Erythroblast (primary cell): Measurements from ENCODE around the gene ETS1.
A peak's percentile ranks its signal among the peaks of the same experiment; 100 is the strongest.

ENCODE experiments used
- DNase-seq, 2 experiments: peaks; one replicate each; lab custom pipeline; 2025; lab: John Stamatoyannopoulos, UW
- GATA1 ChIP-seq: IDR thresholded peaks from 2 replicates; pipeline ENCODE4 v1.6.1; 2011; ENCODE audit warnings: low read depth, mild to moderate bottlenecking, control low read depth, low read length, moderate library complexity
- POLR2A ChIP-seq: IDR thresholded peaks from 2 replicates; pipeline ENCODE4 v1.6.1; 2011; ENCODE audit warnings: mild to moderate bottlenecking, low read length

The ETS1 gene

DNA sequence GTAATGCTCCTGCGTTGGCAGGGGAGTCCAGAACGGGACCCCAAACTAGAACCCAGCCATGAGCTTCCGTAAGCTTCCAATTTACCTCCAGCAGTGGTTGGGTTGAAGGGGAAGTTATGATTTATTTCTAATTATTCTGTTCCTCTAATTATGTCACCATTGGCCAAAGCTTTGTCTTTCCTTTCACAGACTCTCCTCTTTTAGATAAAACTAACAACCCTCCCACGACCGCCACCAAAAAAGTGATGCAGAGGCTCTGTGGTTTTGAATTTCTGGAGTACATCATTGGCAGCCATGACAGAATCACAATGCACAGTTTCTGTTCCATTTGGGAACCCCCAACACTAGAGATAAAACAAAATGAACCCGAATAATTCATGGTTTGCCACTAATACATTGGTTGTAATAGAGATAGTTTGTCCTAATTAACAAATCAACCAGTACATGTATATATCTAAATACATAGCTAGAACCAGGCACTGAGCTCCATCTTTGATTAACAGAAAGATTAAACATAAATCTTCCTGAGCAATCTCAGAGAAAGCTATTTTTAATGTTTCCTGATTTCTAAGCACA lies 64.3 kb downstream of the ETS1 start:
- TF ChIP-seq POLR2A (no peak), GATA1 (no peak)
- DNase-seq, result no peak

DNA sequence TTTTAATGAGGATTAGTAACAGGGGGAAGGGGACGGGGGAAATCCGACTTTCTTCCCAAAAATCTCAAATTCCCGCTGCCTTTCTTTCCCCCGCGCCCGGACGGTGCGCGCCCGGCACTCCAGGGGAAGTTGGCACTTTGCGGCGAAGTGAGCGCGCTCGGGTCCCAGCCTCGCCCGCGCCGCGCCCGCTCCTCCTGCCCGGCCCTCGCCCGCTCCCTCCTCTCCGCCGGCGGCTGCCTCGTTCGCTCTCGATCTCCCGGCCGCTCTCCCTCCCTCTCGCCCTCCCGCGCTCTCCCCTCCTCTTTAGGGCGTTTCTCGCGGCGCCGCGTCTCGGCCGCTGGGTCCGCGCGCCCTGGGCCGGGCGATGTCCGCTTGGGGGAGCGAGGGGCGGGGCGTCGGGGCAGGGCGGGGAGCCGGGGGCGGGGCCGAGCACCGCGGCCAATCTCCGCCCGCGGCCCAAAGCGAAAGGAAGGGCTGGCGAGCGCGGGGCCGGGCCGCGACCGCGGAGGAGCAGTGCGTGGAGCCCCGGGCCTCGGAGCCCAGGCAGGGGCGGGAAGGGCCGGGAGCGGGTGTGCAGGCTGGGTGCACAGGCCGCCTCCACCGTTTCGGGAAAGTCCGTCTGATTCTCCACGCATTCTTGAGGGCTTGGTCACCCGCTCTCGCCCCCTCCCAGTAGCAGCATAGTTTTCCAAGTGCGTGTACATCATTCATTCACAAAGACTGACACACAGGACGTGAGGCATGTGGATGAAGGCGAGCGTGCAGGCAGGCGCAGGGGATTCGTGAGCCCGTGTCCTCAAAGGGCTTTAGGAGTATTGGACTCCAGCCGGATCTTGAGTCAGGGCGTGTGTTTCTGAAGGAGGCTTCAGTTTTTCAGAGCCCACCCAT lies 65.1 kb downstream of the ETS1 start:
- peak; percentile 83 to 90 for DNase-seq
- TF ChIP-seq POLR2A (peak; percentile 33), GATA1 (no peak)

DNA sequence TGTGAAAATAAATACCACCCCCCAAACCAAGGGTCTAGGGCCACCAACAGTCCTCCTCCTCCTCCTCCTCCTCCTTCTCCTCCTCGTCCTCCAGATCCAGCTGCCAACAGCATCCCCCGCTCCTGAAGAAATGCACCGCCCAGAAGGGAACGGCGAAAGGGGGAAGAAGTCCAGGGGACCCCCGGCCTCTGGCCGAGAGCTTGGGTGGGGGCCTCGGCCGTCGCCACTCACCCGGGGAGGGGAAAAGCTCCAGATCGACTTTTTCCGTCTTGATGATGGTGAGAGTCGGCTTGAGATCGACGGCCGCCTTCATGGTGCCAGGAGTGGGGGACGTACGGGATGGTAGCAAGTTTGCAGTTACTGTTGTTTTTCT lies 65.7 kb downstream of the ETS1 start:
- TF ChIP-seq POLR2A (no peak), GATA1 (no peak)
- no peak for DNase-seq

DNA sequence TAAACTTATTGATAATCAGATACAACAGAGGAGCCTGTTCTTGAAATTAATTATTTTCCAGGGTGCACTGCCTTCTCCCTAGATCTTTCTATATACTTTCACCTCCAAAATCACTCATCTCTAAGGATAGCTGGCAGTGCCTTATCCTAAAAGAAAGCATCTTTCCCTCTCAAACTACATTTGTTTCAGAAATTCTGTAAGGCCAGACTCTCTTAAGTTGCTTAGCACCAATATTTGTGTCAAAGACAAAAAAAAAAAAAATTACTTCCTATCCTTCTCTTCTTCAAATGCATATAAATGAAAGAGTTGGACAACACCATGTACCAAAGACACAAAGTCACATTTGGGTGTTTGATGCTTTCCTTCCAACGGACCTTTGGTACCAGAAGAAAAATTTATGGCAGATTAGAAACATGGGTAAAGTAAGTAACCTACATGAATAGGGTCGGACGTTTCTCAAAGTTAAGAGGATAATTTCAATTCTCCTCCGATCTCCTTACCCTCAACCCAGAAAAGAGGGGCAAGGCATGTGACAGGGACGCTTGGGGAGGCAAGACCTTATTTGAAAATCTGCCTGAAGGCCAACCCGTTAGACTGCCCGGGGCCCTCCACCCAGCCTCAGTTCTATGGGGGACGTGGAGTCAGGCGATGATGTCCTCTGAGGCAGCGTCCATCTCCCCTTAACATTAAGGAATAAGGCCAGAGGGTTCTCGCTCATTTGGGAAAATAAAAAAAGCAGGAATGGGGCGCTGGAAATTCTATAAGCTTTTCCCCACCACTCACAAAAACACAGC lies 66.3 kb downstream of the ETS1 start:
- TF ChIP-seq POLR2A, result no peak
- TF ChIP-seq GATA1, result no peak
- DNase-seq, result no peak

DNA sequence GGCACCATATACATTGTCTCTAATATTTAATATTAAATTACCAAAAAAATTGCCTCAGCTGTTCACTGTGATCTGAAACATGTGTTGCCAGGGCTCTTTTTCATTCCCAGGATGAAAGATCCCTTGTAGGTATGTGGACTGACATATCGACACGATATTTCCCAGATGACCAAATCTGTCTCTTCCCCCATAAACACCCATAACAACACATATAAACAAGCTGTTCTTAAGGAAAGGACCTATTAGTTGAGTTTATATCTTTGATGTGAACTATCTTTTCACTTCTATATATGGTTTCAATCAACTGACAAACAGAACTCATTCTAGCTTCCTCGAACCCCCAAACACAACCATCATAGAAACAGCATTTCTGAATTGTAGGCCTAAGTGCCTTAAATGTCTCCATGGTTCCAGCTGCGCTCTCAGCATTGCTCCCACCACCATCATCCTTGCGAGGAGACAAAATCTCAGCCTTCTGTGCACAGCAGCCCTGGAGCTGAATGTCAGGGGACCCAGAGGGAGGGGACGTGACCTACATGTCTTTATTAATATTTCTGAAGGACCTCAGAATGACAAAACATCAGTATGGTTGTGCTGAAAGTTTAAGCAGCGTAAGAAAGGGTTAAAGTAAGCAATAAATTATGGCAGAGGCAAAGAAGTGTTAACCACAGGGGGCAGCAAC lies 67.0 kb downstream of the ETS1 start:
- no peak for TF ChIP-seq POLR2A
- no peak for TF ChIP-seq GATA1
- DNase-seq, result no peak

DNA sequence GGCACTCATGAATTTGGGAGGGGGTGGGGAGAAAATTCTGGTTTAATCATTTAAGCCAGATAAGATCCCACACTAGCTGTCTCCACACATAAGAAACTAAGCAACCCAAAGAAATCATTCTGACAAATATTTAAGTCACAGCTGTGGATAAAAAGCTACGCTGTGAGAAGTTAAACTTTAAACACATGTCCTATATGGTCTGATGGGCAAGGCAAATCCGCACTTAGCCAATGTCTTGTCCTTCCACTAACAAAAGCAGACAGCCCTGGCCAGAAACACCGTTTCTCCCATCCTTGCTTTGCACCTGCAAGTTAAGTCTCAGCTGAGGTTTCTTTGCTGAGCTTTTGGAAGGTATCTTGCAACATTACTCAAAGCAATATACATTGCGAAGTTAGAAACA lies 68.0 kb downstream of the ETS1 start:
- DNase-seq, result no peak
- TF ChIP-seq GATA1 (no peak), POLR2A (no peak)

DNA sequence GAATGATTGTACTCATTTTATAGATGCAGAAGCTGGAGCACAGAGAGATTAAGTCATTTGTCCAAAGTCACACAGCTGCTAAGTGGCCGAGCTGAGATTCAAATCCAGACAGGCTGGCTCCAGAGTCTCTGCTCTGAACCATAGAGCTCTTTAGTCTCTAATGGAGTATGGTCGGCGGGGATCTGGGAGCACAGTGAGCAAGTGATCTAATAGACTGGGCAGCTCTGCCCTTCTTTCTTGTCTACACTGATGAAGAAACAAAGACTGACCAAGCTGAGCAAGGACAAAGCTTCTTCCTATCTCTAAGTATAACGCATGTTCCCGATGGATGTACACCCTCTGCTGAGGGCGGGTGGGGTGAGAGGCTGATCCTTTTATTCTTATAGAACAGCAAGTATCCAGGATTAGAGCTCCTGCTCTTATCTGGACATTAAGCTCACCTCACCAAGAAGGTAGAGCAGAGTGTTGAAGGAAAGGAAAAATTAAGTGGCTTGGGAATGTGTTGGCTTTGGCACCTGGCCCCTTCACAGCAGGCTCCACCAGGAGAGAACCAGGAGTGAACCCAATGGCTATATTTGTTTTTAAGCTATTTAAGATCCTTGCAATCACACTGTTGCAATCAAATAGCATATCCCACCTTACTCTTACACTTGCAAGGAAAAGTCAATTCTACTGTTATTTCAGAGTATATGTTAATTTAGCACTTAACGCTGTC lies 68.7 kb downstream of the ETS1 start:
- TF ChIP-seq GATA1 (no peak), POLR2A (no peak)
- DNase-seq, result no peak

DNA sequence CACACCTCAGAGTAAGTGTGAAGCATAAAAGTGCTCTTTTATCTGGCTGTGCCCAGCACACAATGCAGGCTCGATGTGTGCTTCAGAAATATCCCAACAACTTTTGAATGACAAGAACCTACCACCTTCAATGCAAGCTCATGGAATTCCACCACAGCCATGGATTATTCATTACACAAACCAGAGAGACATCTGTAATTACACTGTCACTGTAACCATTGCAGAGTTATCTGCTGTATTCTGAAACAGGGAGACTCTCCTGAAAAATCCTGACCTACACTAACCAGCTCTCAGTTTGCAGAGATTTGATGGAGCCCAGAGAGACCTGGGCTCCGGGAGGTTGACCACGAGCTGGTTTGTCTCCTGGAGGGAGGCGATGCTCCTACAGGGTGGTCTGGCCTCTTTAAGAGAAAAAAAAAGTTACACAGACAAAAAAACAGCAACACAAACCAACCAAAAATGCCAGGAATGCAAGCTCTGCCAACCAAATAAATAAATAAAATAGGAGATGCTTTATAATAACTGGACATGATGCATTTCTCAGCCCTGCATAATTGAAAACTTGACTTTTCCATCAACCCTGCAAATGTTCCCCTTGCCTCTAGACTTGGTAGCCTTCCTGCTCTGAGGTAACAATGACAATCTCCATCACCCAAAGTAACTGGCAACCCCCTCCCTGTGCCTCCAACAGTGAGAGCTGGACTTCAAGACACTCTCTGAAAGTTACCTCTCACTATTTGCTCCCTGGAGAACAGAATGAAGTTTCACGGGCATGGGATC lies 69.7 kb downstream of the ETS1 start:
- TF ChIP-seq GATA1 (no peak), POLR2A (no peak)
- no peak for DNase-seq

DNA sequence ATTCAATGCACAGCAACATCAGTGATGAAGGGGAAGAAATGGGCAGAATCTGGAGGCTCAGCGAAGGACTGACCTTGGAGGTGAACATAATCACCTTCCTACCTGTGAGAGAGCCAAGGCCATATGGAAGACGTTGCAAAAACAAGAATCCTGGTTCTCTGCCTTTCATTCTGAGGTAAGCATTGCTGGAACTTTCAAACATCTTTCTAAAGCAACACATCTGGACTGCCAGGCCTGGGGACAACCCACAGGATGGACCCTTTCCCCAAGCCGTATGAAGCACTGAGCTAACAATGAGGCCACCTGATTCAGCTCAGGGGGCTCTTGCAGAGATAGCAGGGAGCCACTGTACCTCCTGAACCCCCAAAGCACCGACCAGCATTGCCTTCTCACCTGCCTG lies 70.5 kb downstream of the ETS1 start:
- TF ChIP-seq POLR2A, result no peak
- TF ChIP-seq GATA1, result no peak
- DNase-seq, result no peak

DNA sequence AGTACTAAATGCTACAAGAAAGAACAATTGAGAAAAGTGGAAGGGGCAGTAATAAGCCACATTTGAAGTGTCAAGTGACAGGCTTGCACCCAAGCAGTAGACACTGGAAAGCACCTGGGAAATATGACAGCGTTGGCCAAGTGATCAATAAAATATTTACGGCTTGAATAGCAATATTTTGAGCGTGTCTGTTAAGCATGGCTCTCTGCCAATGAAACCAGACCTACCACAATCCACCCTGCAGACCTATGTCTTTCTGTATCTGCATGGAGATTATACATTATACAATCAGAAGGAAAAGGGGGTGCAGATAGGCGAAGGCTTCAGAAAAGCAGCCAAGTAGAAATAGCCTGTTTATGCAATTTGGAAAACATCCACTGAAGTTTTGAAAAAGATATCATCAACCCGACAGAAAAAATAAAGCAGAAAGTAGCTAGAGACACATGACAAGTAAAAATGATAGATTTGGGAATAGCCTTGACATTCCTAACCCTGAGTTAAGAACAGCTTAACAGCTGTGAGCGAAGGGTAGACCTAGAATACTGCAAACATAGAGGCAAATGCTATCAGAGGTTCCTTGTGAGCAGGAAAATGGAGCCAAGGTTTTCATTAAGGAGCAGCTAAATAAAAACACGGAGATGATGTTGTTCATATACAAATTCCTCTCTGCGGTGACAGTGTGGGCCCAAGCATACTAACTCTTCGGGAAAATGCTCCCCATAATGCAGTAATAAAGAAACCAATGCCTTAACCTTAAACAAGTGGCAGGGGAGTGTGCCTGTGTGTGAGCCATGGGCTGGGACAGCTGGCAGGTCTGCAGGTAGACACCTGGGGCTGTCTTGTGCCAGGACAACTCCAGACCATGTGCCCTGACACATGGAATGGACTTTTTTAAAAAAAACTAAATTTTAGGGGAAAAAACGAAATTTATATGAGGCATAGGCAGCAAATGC lies 71.3 kb downstream of the ETS1 start:
- TF ChIP-seq POLR2A, result no peak
- no peak for TF ChIP-seq GATA1
- no peak for DNase-seq

DNA sequence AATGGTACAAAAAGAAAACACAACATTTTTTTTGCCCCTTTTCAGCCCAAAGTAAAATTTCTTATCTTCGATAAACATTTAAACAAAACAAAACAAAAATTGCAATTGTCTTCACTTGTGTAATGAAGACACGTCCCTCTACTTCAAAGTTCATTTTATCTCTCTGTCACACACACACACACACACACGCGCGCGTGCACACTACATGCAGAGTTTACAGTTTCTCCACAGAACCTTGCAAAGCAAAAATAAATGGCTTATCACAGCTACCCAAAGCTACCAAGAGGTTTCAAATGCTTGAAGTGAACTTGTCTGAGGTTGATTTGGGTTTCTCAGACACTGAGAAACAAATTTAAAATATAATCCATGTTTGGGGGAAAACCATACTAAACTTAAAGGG lies 72.3 kb downstream of the ETS1 start:
- DNase-seq, result no peak

More for the DNA sequence above, 72.3 kb downstream of the ETS1 start:
- TF ChIP-seq POLR2A, result no peak
- TF ChIP-seq GATA1, result no peak
